Endothelial cell of umbilical vein (primary cell): ENCODE measurements around the gene MESD.

Source experiments
- EZH2 ChIP-seq: IDR thresholded peaks from 2 replicates; pipeline ENCODE4 v1.6.1; 2012; ENCODE audit warnings: borderline replicate concordance, low read depth, mild to moderate bottlenecking, moderate library complexity, low read length, inconsistent platforms; ENCODE audit not compliant: severe bottlenecking
- POLR2AphosphoS5 ChIP-seq: IDR thresholded peaks from 2 replicates; pipeline ENCODE4 v1.6.1; 2012; ENCODE audit warnings: low read depth, mild to moderate bottlenecking, control low read depth, low read length, moderate library complexity; ENCODE audit not compliant: insufficient read depth
- TF ChIP-seq, protein P1 (sequence below), 2 donors: IDR thresholded peaks; 1 replicate in 1 of 2; 2 replicates in 1 of 2; pipeline ENCODE4 v1.5.1; 2011; ENCODE audit warnings: low read length in 2 of 2, mild to moderate bottlenecking in 2 of 2, moderate library complexity in 2 of 2, control low read depth in 1 of 2, inconsistent platforms in 1 of 2, low read depth in 1 of 2; ENCODE audit not compliant: insufficient read depth in 1 of 2; ENCODE audit errors: extremely low read depth in 1 of 2

- TF ChIP-seq, protein P1, sequence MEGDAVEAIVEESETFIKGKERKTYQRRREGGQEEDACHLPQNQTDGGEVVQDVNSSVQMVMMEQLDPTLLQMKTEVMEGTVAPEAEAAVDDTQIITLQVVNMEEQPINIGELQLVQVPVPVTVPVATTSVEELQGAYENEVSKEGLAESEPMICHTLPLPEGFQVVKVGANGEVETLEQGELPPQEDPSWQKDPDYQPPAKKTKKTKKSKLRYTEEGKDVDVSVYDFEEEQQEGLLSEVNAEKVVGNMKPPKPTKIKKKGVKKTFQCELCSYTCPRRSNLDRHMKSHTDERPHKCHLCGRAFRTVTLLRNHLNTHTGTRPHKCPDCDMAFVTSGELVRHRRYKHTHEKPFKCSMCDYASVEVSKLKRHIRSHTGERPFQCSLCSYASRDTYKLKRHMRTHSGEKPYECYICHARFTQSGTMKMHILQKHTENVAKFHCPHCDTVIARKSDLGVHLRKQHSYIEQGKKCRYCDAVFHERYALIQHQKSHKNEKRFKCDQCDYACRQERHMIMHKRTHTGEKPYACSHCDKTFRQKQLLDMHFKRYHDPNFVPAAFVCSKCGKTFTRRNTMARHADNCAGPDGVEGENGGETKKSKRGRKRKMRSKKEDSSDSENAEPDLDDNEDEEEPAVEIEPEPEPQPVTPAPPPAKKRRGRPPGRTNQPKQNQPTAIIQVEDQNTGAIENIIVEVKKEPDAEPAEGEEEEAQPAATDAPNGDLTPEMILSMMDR (IDR thresholded peaks at IDR 0.05; ENCODE audit: extremely low read depth in 1 of 2, insufficient read depth in 1 of 2, low read depth in 1 of 2, low read length in 2 of 2), result no peak
- TF ChIP-seq POLR2AphosphoS5 (peak; percentile 63), EZH2 (no peak)
These were observed 49.5 kb upstream of the MESD start for GRCh38 chr15:81038975-81039607.
